Ishikawa (cell line): ENCODE data around the gene HOXA4.

Experiments used
- CEBPB ChIP-seq: IDR thresholded peaks from 2 replicates; pipeline ENCODE4 v1.6.1; 2012
- CREB1 ChIP-seq: IDR thresholded peaks from 2 replicates; pipeline ENCODE4 v1.6.1; 2012; ENCODE audit warnings: low read depth
- EGR1 ChIP-seq: IDR thresholded peaks from 2 replicates; pipeline ENCODE4 v1.6.1; 2012
- EP300 ChIP-seq: IDR thresholded peaks from 2 replicates; pipeline ENCODE4 v1.6.1; 2012; ENCODE audit warnings: borderline replicate concordance
- FOXM1 ChIP-seq: IDR thresholded peaks from 2 replicates; pipeline ENCODE4 v1.6.1; 2012; ENCODE audit warnings: low read depth, borderline replicate concordance
- MAX ChIP-seq: IDR thresholded peaks from 2 replicates; pipeline ENCODE4 v1.6.1; 2012
- NFIC ChIP-seq: IDR thresholded peaks from 2 replicates; pipeline ENCODE4 v1.6.1; 2012
- RAD21 ChIP-seq: IDR thresholded peaks from 2 replicates; pipeline ENCODE4 v1.6.1; 2012; ENCODE audit warnings: low read depth
- REST ChIP-seq: IDR thresholded peaks from 2 replicates; pipeline ENCODE4 v1.6.1; 2012; ENCODE audit warnings: low read depth, mild to moderate bottlenecking
- TAF1 ChIP-seq: IDR thresholded peaks from 2 replicates; pipeline ENCODE4 v1.6.1; 2012; ENCODE audit warnings: low read depth, mild to moderate bottlenecking
- TCF12 ChIP-seq: IDR thresholded peaks from 2 replicates; pipeline ENCODE4 v1.6.1; 2012; ENCODE audit warnings: low read depth
- USF1 ChIP-seq: IDR thresholded peaks from 2 replicates; pipeline ENCODE4 v1.6.1; 2012
- YY1 ChIP-seq: IDR thresholded peaks from 2 replicates; pipeline ENCODE4 v1.6.1; 2012; ENCODE audit warnings: low read depth
- ZBTB7A ChIP-seq: IDR thresholded peaks from 2 replicates; pipeline ENCODE4 v1.6.1; 2012; ENCODE audit warnings: low read depth

HOXA4 gene

GRCh38 chr7:27138985-27139333, 8.4 kb upstream of the HOXA4 start:
- TF ChIP-seq USF1 = no peak
- TF ChIP-seq MAX = no peak
- TF ChIP-seq ZBTB7A = no peak
- no peak for TF ChIP-seq TAF1
- no peak for TF ChIP-seq EP300
- TF ChIP-seq YY1 = no peak
- no peak for TF ChIP-seq EGR1

- TF ChIP-seq RAD21 = no peak
Observed at GRCh38 chr7:27138472-27138871, 7.9 kb upstream of the HOXA4 start.

DNA sequence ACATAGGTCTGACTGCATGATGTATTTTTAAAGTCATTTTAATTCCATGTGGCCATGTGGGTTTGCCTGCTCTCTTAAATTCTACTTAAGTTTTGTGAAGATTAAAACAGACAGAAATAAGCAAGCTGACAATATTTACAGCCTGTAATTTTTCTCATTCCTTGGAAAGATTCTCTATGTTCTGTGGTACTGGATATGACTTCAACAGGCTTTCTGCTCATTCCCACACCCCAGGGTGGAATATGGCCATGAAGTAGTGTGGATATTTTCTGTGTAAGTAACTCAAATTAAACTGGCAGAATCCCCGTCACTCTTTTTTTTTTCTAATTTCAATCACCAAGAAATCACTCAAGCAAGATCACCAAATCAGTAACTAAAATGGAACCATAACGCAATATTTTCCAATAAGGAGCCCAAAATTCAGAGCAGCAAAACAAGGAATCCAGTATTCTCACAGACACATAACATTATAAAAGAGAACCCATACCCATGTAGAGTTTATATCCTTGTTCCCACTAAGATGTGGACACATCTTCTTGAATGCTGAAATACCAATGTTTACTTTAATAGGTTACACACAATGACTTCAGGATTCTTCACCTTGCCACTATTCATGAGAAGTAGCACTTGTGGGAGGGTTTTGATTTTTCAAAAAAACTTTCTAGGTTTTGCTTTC, 7.2 kb upstream of the HOXA4 start:
- no peak for TF ChIP-seq MAX
- no peak for TF ChIP-seq YY1
- no peak for TF ChIP-seq EP300
- TF ChIP-seq TCF12 = no peak
- TF ChIP-seq USF1 = no peak

DNA sequence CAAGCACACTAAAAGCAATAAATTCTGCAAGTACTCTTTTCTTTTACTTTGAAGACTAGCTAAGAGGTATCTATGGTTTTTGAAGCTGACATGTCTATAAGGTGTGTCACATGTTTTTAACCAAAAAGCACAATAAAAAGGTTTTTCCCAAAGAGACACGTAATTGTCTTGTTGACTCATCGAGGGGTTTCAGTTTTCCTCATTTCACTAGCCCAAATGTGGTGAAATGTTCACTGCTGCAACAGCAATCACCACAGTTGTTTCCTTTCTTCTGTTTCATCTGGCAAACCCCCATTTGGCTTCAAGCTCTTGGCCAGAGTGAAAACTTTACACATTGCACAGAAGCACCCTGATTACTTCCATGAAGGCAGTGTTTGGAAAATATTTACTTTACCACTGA, 3.8 kb upstream of the HOXA4 start:
- no peak for TF ChIP-seq RAD21
- TF ChIP-seq CEBPB = no peak
- TF ChIP-seq FOXM1 = no peak
- no peak for TF ChIP-seq MAX

GRCh38 chr7:27133409-27134231, 3.1 kb upstream of the HOXA4 start:
- TF ChIP-seq NFIC (no peak), MAX (no peak), REST (no peak), TAF1 (no peak), CREB1 (no peak)

DNA sequence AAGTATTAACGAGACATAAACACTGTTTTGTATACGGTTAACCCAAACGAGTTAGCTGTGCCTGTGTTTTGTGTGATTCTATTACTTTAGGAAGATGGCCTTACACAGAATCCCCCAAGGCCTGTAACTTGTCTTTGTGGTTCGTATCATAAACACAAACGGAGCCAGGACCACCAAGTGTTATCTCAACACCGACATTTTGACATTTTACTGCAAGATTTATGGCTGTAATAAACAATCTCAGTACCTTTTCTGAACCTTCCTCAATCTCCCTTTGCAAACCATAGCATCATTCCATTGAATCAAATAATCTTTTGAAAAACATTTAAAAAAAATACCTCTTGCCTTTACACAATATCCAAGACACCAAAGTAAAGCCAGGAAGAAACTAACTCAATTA, 2.4 kb upstream of the HOXA4 start:
- TF ChIP-seq TCF12 = no peak

DNA sequence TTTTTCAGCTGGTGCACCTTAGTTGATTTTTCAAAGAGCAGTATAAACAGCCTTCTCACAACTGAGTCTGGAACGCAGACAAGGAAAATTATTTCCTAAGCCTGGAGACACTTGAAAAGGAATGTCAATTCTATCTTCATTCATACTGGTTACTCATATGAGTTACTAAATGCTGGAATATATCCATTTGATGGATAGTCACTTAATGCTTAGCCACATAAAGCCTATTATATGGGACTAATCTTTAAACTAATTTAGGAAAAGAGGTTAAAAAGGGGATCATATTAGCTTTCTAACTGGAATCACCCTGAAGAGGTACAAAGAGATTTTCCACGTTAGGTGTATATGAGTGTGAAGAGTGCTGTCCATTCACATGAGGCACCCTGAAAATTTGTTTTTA, 1.7 kb upstream of the HOXA4 start:
- TF ChIP-seq REST = no peak
